ENCODE results near the gene SOAT1. TPM values are rescaled to one million over a fixed set of nuclear protein-coding genes. Genes with fewer than 3 reads are reported as not detected.
A peak's percentile ranks its signal among the peaks of the same experiment; 100 is the strongest.
"Not testable (repeated sequence)": the region's sequence is repeated elsewhere in the genome, so short reads cannot be mapped to it uniquely, and the experiment has no call there.

Gene SOAT1
- total and polyA plus RNA-seq, 4 experiments from 2014 or later, result 51.2 to 103 (median 66.3) TPM

GRCh38 chr1:179262183-179262582, 31.4 kb upstream of the SOAT1 start:
- Histone ChIP-seq H3K4me1 (ENCODE audit: insufficient read depth, low read length) (no peaks in the 10 kb centered on the region), H3K36me3 (ENCODE audit: insufficient read depth, low read length) (no peaks in the 10 kb centered on the region), H3K27me3 (ENCODE audit: insufficient read depth, low read length) (no peaks in the 10 kb centered on the region), H3K27ac (ENCODE audit: low read depth, low read length) (no peak overlapping the region), H3K4me3 (ENCODE audit: low read length in 2 of 2) (no peak overlapping the region), H3K9me3 (ENCODE audit: control insufficient read depth in 1 of 2, low read length in 2 of 2) (no peaks in the 10 kb centered on the region)
- peaks cover 0 to 2% of the 10 kb centered on the region in 2 donors for H3K27me3 Mint-ChIP-seq
- ChIA-PET POLR2A (ENCODE audit: partially characterized antibody) (no interaction called here), CTCF (ENCODE audit: partially characterized antibody) (no interaction called here)
- no peaks in the 10 kb centered on the region for H3K9me3 Mint-ChIP-seq
- H3K36me3 Mint-ChIP-seq, result no peaks in the 10 kb centered on the region
- intact Hi-C loops (cut with micrococcal nuclease), result no loop called here
- no peak for DNase-seq
- no peak overlapping the region for H3K4me3 Mint-ChIP-seq
- H3K27ac Mint-ChIP-seq, result no peak overlapping the region
- no peaks in the 10 kb centered on the region for H3K4me1 Mint-ChIP-seq

- intact Hi-C loops (cut with micrococcal nuclease), result no loop called here
- H3K4me1 Mint-ChIP-seq, result no peaks in the 10 kb centered on the region
- no peak for DNase-seq
- Histone ChIP-seq H3K27ac (ENCODE audit: low read depth, low read length) (no peak overlapping the region), H3K27me3 (ENCODE audit: insufficient read depth, low read length) (no peaks in the 10 kb centered on the region), H3K36me3 (ENCODE audit: insufficient read depth, low read length) (no peaks in the 10 kb centered on the region), H3K4me1 (ENCODE audit: insufficient read depth, low read length) (no peaks in the 10 kb centered on the region), H3K9me3 (ENCODE audit: control insufficient read depth in 1 of 2, low read length in 2 of 2) (no peaks in the 10 kb centered on the region), H3K4me3 (ENCODE audit: low read length in 2 of 2) (no peak overlapping the region)
- H3K4me3 Mint-ChIP-seq, result no peak overlapping the region
- CTCF ChIA-PET (ENCODE audit: partially characterized antibody), result interaction anchor here (1.0 kb wide), 1 partner anchor 10 kb away, joined by 3 read pairs; no protein-coding TSS in a partner anchor
- no peaks in the 10 kb centered on the region for H3K36me3 Mint-ChIP-seq
- H3K9me3 Mint-ChIP-seq, result no peaks in the 10 kb centered on the region
- H3K27ac Mint-ChIP-seq, result no peak overlapping the region
- H3K27me3 Mint-ChIP-seq, result peaks cover 0 to 2% of the 10 kb centered on the region in 2 donors
- POLR2A ChIA-PET (ENCODE audit: partially characterized antibody), result no interaction called here
These were observed 30.5 kb upstream of the SOAT1 start for GRCh38 chr1:179263121-179263520.

GRCh38 chr1:179264507-179264906, 29.1 kb upstream of the SOAT1 start:
- Histone ChIP-seq H3K4me3 (ENCODE audit: low read length in 2 of 2) (no peak overlapping the region), H3K27ac (ENCODE audit: low read depth, low read length) (no peak overlapping the region), H3K4me1 (ENCODE audit: insufficient read depth, low read length) (no peaks in the 10 kb centered on the region), H3K27me3 (ENCODE audit: insufficient read depth, low read length) (no peaks in the 10 kb centered on the region), H3K9me3 (ENCODE audit: control insufficient read depth in 1 of 2, low read length in 2 of 2) (no peaks in the 10 kb centered on the region), H3K36me3 (ENCODE audit: insufficient read depth, low read length) (no peaks in the 10 kb centered on the region)
- intact Hi-C loops (cut with micrococcal nuclease), result no loop called here
- ChIA-PET CTCF (ENCODE audit: partially characterized antibody) (interaction anchor here (1.0 kb wide), 1 partner anchor 12 kb away, joined by 3 read pairs; no protein-coding TSS in a partner anchor), POLR2A (ENCODE audit: partially characterized antibody) (no interaction called here)
- Mint-ChIP-seq H3K36me3 (no peaks in the 10 kb centered on the region), H3K27ac (no peak overlapping the region), H3K27me3 (peaks cover 0 to 2% of the 10 kb centered on the region in 2 donors), H3K4me3 (no peak overlapping the region), H3K4me1 (no peaks in the 10 kb centered on the region), H3K9me3 (no peaks in the 10 kb centered on the region)
- no peak for DNase-seq

GRCh38 chr1:179269071-179269470, 24.5 kb upstream of the SOAT1 start:
- no peak for DNase-seq
- ChIA-PET CTCF (ENCODE audit: partially characterized antibody) (no interaction called here), POLR2A (ENCODE audit: partially characterized antibody) (no interaction called here)
- Histone ChIP-seq H3K27me3 (ENCODE audit: insufficient read depth, low read length) (no peaks in the 10 kb centered on the region), H3K36me3 (ENCODE audit: insufficient read depth, low read length) (no peaks in the 10 kb centered on the region), H3K4me1 (ENCODE audit: insufficient read depth, low read length) (no peaks in the 10 kb centered on the region), H3K27ac (ENCODE audit: low read depth, low read length) (no peak overlapping the region), H3K4me3 (ENCODE audit: low read length in 2 of 2) (no peak overlapping the region), H3K9me3 (ENCODE audit: control insufficient read depth in 1 of 2, low read length in 2 of 2) (no peaks in the 10 kb centered on the region)
- H3K27ac Mint-ChIP-seq, result no peak overlapping the region
- no peak overlapping the region for H3K4me3 Mint-ChIP-seq
- no peaks in the 10 kb centered on the region for H3K36me3 Mint-ChIP-seq
- intact Hi-C loops (cut with micrococcal nuclease), result no loop called here
- H3K9me3 Mint-ChIP-seq, result no peaks in the 10 kb centered on the region
- H3K27me3 Mint-ChIP-seq, result no peaks in the 10 kb centered on the region
- H3K4me1 Mint-ChIP-seq, result no peaks in the 10 kb centered on the region

- DNase-seq; POLR2A ChIA-PET (ENCODE audit: partially characterized antibody); H3K4me1 Mint-ChIP-seq; H3K4me3 ChIP-seq (ENCODE audit: low read length in 2 of 2); H3K4me1 ChIP-seq (ENCODE audit: insufficient read depth, low read length); intact Hi-C loops (cut with micrococcal nuclease); H3K36me3 Mint-ChIP-seq; CTCF ChIA-PET (ENCODE audit: partially characterized antibody); H3K27me3 Mint-ChIP-seq; H3K9me3 ChIP-seq (ENCODE audit: control insufficient read depth in 1 of 2, low read length in 2 of 2); H3K27me3 ChIP-seq (ENCODE audit: insufficient read depth, low read length); H3K36me3 ChIP-seq (ENCODE audit: insufficient read depth, low read length); H3K4me3 Mint-ChIP-seq; H3K27ac ChIP-seq (ENCODE audit: low read depth, low read length): not testable (repeated sequence)
- H3K27ac Mint-ChIP-seq, result peak overlapping the region in 1 of 7 donors; percentile 52
- H3K9me3 Mint-ChIP-seq, result peaks cover 0 to 10% (median 6%) of the 10 kb centered on the region in 8 donors
These were observed 19.2 kb upstream of the SOAT1 start for GRCh38 chr1:179274424-179274823.

- Mint-ChIP-seq H3K4me1 (no peaks in the 10 kb centered on the region), H3K4me3 (no peak overlapping the region), H3K36me3 (peaks cover 0 to 2% of the 10 kb centered on the region in 2 donors), H3K9me3 (peaks cover 0 to 19% (median 10%) of the 10 kb centered on the region in 8 donors), H3K27ac (no peak overlapping the region), H3K27me3 (peaks cover 0 to 2% of the 10 kb centered on the region in 2 donors)
- no peaks in the 10 kb centered on the region for H3K36me3 ChIP-seq (ENCODE audit: insufficient read depth, low read length)
- intact Hi-C loops (cut with micrococcal nuclease), result no loop called here
- H3K9me3 ChIP-seq (ENCODE audit: control insufficient read depth in 1 of 2, low read length in 2 of 2), result peaks cover 0 to 3% of the 10 kb centered on the region in 2 donors
- DNase-seq, result no peak
- no peak overlapping the region for H3K27ac ChIP-seq (ENCODE audit: low read depth, low read length)
- H3K4me1 ChIP-seq (ENCODE audit: insufficient read depth, low read length), result no peaks in the 10 kb centered on the region
- H3K27me3 ChIP-seq (ENCODE audit: insufficient read depth, low read length), result no peaks in the 10 kb centered on the region
- ChIA-PET POLR2A (ENCODE audit: partially characterized antibody) (no interaction called here), CTCF (ENCODE audit: partially characterized antibody) (no interaction called here)
- H3K4me3 ChIP-seq (ENCODE audit: low read length in 2 of 2), result no peak overlapping the region
These were observed 14.7 kb upstream of the SOAT1 start for GRCh38 chr1:179278920-179279319.

- no peaks in the 10 kb centered on the region for H3K4me1 ChIP-seq (ENCODE audit: insufficient read depth, low read length)
- DNase-seq, result no peak
- no peak overlapping the region for H3K4me3 ChIP-seq (ENCODE audit: low read length in 2 of 2)
- intact Hi-C loops (cut with micrococcal nuclease), result no loop called here
- Mint-ChIP-seq H3K36me3 (peaks cover 0 to 2% of the 10 kb centered on the region in 2 donors), H3K27me3 (peaks cover 0 to 2% of the 10 kb centered on the region in 2 donors), H3K4me3 (no peak overlapping the region), H3K9me3 (peaks cover 0 to 13% (median 5%) of the 10 kb centered on the region in 8 donors), H3K27ac (no peak overlapping the region), H3K4me1 (no peaks in the 10 kb centered on the region)
- CTCF ChIA-PET (ENCODE audit: partially characterized antibody), result interaction anchor here (1.5 kb wide), 1 partner anchor 281 kb away, joined by 6 read pairs; no protein-coding TSS in a partner anchor
- H3K27me3 ChIP-seq (ENCODE audit: insufficient read depth, low read length), result no peaks in the 10 kb centered on the region
- H3K36me3 ChIP-seq (ENCODE audit: insufficient read depth, low read length), result no peaks in the 10 kb centered on the region
- H3K9me3 ChIP-seq (ENCODE audit: control insufficient read depth in 1 of 2, low read length in 2 of 2), result peaks cover 0 to 3% of the 10 kb centered on the region in 2 donors
- POLR2A ChIA-PET (ENCODE audit: partially characterized antibody), result interaction anchor here (0.6 to 1.9 kb wide), 2 partner anchors 10 to 599 kb away, joined by 3 to 6 read pairs; partner anchors contain the start of gene SOAT1
- no peak overlapping the region for H3K27ac ChIP-seq (ENCODE audit: low read depth, low read length)
These were observed 9.6 kb upstream of the SOAT1 start for GRCh38 chr1:179283992-179284391.

GRCh38 chr1:179287946-179288345, 5.7 kb upstream of the SOAT1 start:
- Histone ChIP-seq H3K9me3 (ENCODE audit: control insufficient read depth in 1 of 2, low read length in 2 of 2) (no peaks in the 10 kb centered on the region), H3K27me3 (ENCODE audit: insufficient read depth, low read length) (no peaks in the 10 kb centered on the region), H3K27ac (ENCODE audit: low read depth, low read length) (no peak overlapping the region), H3K4me3 (ENCODE audit: low read length in 2 of 2) (no peak overlapping the region), H3K36me3 (ENCODE audit: insufficient read depth, low read length) (no peaks in the 10 kb centered on the region), H3K4me1 (ENCODE audit: insufficient read depth, low read length) (peaks cover 3% of the 10 kb centered on the region)
- H3K27me3 Mint-ChIP-seq, result no peaks in the 10 kb centered on the region
- no peaks in the 10 kb centered on the region for H3K36me3 Mint-ChIP-seq
- CTCF ChIA-PET (ENCODE audit: partially characterized antibody), result interaction anchor here (0.6 kb wide), 1 partner anchor 41 kb away, joined by 3 read pairs; no protein-coding TSS in a partner anchor
- DNase-seq, result no peak
- H3K4me3 Mint-ChIP-seq, result no peak overlapping the region
- no peaks in the 10 kb centered on the region for H3K9me3 Mint-ChIP-seq
- no peak overlapping the region for H3K27ac Mint-ChIP-seq
- POLR2A ChIA-PET (ENCODE audit: partially characterized antibody), result no interaction called here
- intact Hi-C loops (cut with micrococcal nuclease), result no loop called here
- H3K4me1 Mint-ChIP-seq, result peaks cover 0 to 6% (median under 1%) of the 10 kb centered on the region in 4 donors
